CD4-positive, alpha-beta T cell treated with Interleukin-17A for 4 hours (primary cell): ENCODE measurements around the gene KRTAP5-11.
"Not testable (repeated sequence)": the region's sequence is repeated elsewhere in the genome, so short reads cannot be mapped to it uniquely, and the experiment has no call there.

Source experiments
- DNase-seq: peaks from one replicate; pipeline ENCODE4 v3.0.0-alpha.2; 2020; ENCODE audit warnings: mixed read lengths

KRTAP5-11 gene

GRCh38 chr11:71582309-71582895 lies at the start of gene KRTAP5-11:
TSS of gene KRTAP5-11 (minus strand) at chr11:71582875. CDS start at chr11:71582837, 38 bp downstream.
- no peak for DNase-seq

GRCh38 chr11:71631551-71631950 lies 48.9 kb upstream of the KRTAP5-11 start:
- DNase-seq: not testable (repeated sequence)

GRCh38 chr11:71630071-71630470 lies 47.4 kb upstream of the KRTAP5-11 start:
- not testable (repeated sequence) for DNase-seq

GRCh38 chr11:71628943-71629342 lies 46.3 kb upstream of the KRTAP5-11 start:
- DNase-seq: not testable (repeated sequence)

DNA sequence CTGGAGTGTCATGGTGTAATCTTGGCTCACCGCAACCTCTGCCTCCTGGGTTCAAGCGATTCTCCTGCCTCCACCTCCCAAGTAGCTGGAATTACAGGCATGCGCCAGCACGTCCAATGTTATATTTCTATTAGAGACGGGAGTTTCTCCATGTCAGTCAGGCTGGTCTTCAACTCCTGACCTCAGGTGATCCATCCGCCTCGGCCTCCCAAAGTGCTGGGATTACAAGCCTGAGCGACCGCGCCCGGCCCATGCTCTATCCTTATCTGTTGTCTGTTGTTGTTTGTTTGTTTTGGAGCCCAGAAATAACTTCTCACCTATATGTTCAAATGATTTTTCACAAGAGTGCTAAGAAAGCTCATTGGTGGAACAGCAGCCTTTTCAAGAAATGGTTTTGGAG lies 40.6 kb upstream of the KRTAP5-11 start:
- DNase-seq: not testable (repeated sequence)

GRCh38 chr11:71622561-71622960 lies 39.9 kb upstream of the KRTAP5-11 start:
- not testable (repeated sequence) for DNase-seq

DNA sequence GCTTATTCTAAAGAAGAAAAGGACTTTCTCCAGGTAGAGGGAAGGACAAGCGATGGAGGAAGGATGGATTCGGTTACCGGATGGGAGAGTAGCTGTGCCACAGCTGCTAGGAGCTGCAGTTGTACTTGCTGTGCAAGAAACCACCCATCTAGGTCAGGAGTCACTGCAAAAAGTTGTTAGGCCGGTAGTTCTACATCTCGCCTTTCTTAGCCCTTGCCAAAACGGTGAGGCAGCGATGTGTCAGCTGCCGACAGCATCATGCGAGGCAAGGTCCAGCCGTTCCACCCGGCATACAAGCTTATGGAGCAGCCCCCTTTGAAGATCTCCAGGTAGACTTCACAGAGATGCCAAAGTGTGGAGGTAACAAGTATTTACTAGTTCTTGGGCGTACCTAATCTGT lies 32.3 kb upstream of the KRTAP5-11 start:
- DNase-seq: not testable (repeated sequence)

DNA sequence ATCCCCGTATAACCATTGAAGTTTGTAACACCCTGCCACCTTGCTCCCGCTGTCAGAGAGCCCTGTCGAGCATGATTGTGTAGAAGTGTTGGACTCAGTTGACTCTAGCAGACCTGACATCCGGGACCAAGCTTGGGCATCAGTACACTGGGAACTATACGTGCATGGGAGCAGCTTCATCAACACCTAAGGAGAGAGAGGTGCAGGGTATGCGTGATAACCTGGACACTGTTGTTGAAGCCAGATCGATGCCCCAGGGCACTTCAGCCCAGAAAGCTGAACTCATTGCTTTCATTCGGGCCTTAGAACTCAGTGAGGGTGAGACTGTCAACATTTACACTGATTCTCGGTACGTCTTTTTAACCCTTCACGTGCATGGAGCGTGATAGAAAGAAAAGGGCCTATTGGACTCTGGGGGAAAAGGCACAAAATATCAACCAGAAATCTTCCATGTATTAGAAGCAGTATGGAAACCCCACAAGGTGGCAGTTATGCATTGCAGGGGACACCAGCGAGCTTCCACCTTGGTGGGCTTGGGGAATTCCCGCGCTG lies 31.8 kb upstream of the KRTAP5-11 start:
- DNase-seq: not testable (repeated sequence)

DNA sequence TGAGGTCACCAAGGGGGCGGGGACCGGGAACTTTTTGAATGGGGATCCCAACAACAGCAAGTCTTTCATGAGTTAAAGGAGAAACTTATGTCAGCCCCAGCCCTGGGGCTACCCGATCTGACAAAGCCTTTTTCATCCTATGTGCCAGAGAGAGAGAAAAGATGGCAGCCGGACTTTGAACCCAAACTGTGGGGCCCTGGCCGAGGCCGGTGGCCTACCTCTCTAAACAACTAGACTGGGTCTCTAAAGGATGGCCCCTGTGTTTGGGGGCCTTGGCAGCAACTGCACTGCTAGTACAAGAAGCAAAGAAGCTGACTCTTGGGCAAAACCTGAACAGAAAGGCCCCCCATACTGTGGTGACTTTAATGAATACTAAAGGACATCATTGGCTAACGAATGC lies 31.3 kb upstream of the KRTAP5-11 start:
- DNase-seq: not testable (repeated sequence)

- not testable (repeated sequence) for DNase-seq
Measured at GRCh38 chr11:71611218-71611910, 28.7 kb upstream of the KRTAP5-11 start.

GRCh38 chr11:71608272-71608671 lies 25.6 kb upstream of the KRTAP5-11 start:
- not testable (repeated sequence) for DNase-seq

DNA sequence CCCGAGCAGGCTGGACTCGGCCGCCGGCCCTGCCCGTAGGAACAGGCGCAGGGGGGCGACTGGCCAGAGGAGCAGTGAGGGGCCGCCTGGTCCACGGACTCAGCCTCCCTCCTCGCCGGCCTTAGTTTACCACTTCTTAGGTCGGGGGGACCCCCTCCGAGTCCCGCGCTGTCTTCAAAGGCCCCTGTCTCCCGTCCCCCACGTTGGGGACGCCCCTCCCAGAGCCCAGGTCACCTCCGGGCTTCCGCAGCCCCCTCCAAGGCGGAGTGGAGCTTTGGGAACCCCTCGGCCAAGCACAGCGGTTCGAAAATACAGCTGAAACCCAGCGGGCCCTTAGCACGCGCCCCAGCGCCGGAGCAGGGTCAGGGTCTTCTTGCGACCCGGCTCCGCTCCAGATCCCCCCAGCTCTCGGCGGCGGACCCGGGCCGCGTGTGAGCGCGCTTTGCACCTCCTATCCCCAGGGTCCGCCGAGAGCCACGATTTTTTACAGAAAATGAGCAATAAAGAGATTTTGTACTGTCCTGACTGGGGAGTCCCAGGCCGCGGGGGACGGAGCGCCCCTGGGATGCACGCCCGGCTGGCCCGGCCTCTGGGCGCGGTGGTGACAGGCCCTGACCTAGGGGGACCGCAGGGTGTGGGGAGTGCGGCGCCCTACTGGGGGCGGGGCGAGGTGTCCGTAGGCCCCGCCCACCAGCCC lies 25.0 kb upstream of the KRTAP5-11 start:
- DNase-seq: not testable (repeated sequence)

DNA sequence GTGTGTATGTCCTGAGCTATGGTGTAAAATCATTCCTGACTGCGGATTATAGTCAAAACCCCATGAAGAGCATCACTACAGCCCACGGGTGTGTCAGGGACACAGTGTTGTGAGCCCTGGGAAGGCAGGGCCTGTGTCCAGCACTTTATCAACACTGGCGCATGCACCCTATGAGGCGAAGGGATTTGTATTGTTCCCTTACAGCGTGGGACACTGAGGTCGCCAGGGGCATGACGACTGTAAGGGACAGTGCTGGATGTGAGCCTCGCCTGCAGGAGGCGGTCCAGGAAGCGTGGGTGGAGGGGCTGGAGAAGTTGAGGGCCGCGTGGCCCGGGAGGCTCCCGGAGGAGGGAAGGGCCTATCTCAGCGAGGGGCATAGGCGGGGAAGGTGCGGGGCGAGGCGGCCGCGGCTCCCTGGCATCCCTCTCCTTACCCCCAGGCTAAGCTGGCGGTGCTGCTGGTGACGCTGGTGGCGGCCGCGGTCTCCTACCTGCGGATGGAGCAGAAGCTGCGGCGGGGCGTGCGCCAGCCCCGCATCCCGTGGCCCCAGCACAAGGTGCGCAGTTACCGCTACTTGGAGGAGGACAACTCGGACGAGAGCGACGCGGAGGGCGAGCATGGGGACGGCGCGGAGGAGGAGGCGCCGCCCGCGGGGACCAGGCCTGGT lies 24.3 kb upstream of the KRTAP5-11 start:
- not testable (repeated sequence) for DNase-seq

GRCh38 chr11:71604798-71605488 lies 22.3 kb upstream of the KRTAP5-11 start:
- DNase-seq: not testable (repeated sequence)

- DNase-seq: not testable (repeated sequence)
Measured at GRCh38 chr11:71603221-71603620, 20.5 kb upstream of the KRTAP5-11 start.

GRCh38 chr11:71589546-71589920 lies 6.9 kb upstream of the KRTAP5-11 start:
- not testable (repeated sequence) for DNase-seq

GRCh38 chr11:71588822-71589545 lies 6.3 kb upstream of the KRTAP5-11 start:
- peak; percentile 19 for DNase-seq

DNA sequence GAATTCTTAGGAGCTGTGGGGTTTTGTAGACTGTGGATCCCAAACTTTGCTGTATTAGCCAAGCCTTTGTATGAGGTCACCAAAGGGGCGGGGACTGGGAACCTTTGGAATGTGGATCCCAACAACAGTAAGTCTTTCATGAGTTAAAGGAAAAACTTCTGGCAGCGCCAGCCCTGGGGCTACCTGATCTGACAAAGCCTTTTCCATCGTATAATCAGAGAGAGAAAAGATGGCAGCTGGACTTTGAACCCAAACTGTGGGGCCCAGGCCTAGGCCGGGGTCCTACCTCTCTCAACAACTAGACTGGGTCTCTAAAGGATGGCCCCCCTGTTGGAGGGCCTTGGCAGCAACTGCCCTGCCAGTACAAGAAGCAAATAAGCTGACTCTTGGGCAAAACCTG lies 5.6 kb upstream of the KRTAP5-11 start:
- not testable (repeated sequence) for DNase-seq

GRCh38 chr11:71585673-71586072 lies 3.0 kb upstream of the KRTAP5-11 start:
- DNase-seq: not testable (repeated sequence)

DNA sequence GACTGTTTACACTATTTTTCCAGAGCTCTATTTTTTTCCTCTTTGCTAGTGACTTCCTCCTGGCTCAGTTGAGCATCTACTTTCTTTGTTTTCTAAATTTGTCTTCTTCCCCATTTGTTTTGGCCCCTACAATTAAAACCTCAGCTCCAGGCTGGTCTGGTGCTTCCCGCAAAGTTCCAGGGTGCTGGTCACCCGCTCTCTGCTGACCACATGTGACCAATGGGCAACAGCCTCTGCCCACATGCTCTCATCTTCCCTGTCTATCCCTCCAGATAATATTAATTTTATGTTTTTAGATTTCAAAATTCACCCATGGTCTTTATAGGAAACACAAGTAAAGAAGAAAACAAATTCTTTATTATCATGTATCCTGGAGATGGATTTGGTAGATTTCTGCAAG lies 294 bp upstream of the KRTAP5-11 start:
- DNase-seq: not testable (repeated sequence)

DNA sequence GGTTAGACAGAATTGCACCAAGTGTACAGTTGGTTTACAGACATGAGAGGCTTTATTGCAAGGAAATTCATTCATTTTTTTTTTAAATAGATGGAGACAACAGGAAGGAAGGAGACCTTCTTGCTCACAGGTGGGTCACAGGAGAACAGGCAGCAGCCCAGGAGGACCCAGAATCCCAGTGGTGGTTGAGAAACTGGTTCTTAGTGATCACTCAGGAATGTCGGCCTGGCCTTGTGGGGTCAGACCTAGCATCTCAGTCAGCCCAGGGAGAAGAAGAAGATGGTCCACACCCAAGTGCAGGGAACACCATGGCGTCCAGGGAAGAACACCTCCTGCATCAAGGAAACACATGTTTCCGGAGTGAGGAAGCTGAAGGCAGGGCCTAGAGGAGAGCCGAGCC lies 849 bp downstream of the KRTAP5-11 start:
- no peak for DNase-seq
